ENCODE results near the gene RNF144B.
A peak's percentile ranks its signal among the peaks of the same experiment; 100 is the strongest.
"Not testable (repeated sequence)": the region's sequence is repeated elsewhere in the genome, so short reads cannot be mapped to it uniquely, and the experiment has no call there.

The RNF144B gene

DNA sequence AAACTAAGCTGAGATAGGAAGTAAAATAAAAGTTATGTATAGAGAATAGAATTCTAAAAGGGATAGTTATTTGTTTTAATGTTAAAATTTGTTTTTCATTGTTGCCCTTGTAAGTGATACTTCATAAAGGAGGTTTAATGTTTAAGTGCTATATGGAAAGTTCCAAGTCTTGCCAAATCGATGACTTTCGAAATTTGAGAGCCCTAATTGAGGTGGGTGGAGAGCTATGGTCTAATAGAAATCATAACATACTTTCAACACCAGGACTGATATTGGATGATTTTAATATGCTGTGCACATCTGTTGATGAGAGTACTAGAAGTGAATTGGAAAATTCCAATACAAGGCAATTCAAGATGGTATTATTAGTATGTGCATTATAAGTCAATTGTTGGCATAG, 64.6 kb downstream of the RNF144B start:
- no peak for DNase-seq

GRCh38 chr6:18454446-18454845, 67.3 kb downstream of the RNF144B start:
- DNase-seq: no peak

- no peak for DNase-seq
Measured at GRCh38 chr6:18457065-18457737, 70.1 kb downstream of the RNF144B start.

DNA sequence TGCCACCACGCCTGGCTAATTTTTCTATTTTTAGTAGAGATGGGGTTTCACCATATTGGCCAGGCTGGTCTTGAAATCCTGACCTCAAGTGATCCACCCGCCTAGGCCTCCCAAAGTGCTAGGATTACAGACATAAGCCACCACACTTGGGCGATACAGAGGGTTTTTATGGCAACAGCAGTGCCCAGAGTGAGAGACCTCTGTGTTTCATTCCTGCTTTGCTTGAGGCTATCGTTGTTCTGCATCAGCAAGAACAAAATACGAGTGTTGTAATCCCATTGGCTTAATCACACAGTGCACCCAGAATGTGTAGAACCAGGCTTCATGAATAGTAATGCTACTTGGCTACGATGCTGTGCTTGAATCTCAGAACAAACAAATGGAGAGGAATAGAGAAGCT, 70.9 kb downstream of the RNF144B start:
- DNase-seq: not testable (repeated sequence)

DNA sequence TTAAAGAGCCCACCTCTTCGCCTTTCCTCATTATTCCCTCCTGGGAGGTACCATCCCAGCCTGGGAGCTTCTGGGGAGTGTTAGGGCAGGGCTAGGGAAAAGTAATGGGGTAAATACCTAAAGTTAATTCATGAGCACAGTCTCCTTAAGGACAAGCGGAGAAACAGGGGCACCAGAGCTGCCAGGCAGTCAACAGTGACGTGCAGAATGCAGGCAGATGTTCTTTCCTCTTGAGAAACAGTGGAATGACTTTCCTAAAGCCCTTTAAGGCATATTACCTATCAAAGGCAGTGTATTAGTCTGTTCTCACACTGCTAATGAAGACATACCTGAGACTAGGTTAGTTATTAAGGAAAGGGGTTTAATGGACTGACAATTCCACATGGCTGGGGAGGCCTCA, 76.3 kb downstream of the RNF144B start:
- no peak for DNase-seq

GRCh38 chr6:18464176-18464575, 77.0 kb downstream of the RNF144B start:
- no peak for DNase-seq

DNA sequence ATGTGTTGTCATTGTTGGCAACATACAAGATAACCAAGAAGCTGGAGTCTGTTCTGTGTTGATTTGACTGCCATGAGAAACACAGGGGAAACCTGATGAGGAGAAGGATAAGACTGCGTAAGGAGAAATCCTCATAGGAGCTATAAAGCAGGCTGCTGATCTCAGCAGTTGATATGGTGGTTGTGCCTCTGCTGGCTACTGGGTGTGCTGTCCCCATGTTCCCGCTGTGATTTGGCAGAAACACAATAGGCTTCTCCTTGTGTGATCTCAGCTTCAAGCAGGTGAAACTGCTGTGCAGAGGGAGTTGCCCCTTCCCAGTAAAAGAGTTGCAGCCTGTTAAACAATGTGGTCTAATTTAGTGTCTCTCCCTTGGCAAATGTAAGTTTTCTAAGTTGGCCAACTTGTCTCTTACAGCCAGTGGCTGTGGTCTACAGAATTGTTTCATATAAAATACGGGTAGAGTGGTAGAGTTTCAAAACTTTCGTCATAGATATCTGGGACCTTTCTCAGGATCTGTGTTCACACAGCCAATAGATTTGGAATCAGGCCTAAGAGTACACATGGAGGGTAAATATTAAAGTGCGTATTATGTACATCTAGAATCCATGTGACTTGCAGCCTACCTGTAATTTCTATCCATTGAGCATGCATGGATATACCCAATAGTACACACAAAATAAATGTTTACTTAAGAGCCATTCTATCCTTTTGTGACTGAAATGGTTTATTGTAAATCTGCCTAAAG, 78.4 kb downstream of the RNF144B start:
- DNase-seq: no peak

DNA sequence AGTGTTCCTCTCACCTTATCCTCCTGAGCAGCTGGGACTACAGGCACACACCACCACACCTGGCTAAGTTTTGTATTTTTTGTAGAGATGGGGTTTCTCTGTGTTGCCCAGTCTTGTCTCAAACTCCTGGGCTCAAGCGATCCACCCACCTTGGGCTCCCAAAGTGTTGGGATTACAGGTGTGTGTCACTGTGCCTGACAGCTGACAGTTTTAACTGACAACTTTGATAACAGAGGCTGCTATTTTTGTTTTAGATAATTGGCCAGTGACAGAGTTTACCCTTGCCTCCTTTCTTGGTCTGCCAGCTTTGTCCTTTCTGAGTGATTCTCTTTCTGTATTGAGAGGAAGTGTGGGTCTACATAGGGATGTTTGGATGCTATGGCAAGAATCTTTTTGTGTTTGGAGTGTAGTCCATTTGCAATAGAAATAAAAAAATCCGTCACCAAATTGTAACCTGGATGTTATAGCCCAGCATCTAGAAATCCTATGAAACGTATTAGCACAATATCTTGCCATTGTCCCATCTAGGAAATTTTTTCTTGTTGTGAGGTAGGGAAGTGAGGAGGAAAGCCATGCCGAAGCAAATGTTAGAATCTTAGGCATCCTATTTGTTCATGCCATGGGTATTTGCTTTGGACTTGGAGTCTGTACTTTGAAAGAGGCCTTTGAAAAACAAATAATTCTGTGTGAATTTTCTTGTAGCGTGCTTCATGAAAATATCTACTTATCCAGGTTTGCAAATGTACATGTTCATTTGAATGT, 80.8 kb downstream of the RNF144B start:
- no peak for DNase-seq

DNA sequence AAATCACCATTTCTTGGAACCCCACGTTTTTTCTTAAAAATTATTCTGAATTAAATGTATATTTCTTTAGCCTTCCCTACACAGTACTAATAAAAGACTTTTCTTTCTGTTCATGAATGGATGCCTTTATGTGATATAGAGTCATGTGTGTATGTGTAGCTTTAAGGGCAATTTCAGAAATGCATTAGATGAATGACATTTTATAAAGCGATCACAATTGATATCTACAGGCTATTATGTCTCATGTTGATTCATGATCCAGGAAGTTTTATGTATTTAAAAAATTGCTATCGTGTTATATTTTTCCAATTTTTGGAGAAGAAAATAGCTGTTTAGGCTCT, 81.3 kb downstream of the RNF144B start:
- DNase-seq: no peak

- DNase-seq: no peak
Measured at GRCh38 chr6:18469536-18469935, 82.4 kb downstream of the RNF144B start.

- no peak for DNase-seq
Measured at GRCh38 chr6:18471232-18471964, 84.2 kb downstream of the RNF144B start.

GRCh38 chr6:18472941-18473340, 85.8 kb downstream of the RNF144B start:
- DNase-seq: no peak

GRCh38 chr6:18473755-18474154, 86.6 kb downstream of the RNF144B start:
- no peak for DNase-seq

DNA sequence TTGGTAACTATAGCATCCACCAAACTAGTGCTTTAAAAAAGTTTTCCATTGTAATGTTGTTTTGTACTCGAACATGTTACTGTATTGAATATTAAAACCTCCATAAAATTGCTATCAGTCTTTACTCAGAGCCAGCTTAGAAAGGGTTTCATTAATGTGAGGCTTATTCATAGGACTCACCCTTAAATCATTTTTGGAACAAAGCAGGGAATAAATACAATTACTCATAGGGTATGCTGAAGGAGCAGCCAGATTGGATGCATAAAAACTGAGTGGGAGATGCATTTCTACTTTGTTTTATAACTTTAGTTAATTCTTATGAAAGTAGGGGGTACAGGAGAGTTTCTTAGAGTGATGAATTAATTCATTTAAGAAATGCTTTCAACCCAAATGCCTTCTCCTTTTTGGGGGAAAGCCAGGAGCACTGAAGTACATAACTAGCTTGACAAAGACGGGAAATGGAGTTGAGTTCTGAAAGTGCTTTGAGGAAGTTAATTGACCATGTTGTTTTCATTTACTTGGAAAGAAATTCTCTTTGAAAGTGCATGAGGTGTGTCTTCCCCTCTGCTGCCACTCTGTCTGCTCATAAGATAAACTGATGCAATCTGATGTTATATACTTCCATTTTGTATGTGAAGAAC, 90.3 kb downstream of the RNF144B start:
- DNase-seq: peak in 1 of 2 donors; percentile 10

GRCh38 chr6:18478610-18479009, 91.5 kb downstream of the RNF144B start:
- no peak for DNase-seq

DNA sequence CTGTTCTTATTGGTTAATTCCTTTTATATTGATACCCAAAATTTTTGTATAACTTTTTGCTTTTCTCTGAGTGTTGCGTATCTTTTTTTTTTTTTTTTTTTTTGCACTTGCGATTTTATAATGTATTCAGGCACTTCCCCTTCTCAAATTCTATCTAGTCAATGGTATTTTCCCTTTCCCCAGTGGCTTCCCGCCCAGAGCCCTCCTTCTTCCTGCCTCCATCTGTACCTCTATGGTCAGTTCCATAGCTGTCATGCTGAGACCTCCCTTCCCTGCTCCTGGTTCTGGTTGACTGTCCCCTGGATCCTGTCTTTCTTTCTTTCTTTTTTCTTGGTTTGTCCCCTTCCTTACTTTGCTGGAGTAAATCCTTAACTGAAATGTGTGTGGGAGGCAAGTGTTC, 94.7 kb downstream of the RNF144B start:
- no peak for DNase-seq

DNA sequence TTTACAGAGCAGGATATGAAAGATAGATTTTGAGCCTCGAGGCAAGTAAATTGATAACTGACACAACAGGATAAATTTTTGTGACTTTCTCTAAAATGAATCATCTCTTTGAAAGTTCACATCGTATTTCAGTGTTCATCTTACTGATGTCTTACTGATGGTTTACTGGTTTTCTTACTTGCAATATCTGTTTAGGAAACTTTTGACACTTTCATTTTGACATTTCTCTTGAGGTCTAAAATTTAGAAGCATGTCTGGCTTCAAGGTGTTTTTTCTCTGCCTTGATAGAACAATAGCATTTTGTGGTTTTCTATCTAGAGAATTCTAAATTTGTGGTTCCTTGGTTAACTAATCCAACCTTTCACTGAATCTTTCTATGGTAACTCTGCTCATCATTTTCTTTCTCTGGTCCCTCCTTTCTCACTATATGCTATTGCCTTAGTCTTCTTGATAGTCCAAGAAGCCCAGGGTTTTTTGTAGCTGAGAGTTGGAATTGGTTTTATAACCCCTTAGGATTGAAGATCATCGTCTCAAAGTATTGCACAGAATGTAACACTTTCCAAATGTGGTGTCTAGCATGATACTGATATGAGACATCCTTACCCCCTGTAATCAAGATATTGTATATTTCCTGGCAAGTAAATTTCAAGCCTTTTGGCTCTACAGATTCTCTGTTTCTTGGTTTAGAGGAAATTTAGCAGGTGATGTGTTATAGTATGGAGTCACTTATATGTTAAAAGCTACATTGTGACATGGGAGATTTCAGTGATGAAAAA, 98.7 kb downstream of the RNF144B start:
- DNase-seq: no peak

GRCh38 chr6:18488004-18488403, 100.9 kb downstream of the RNF144B start:
- no peak for DNase-seq

GRCh38 chr6:18488526-18489270, 101.5 kb downstream of the RNF144B start:
- no peak for DNase-seq

- DNase-seq: no peak
Measured at GRCh38 chr6:18489335-18489734, 102.2 kb downstream of the RNF144B start.
